Measurements from ENCODE around the gene SMARCA2. TPM values are rescaled to one million over a fixed set of nuclear protein-coding genes. Genes with fewer than 3 reads are reported as not detected.

Gene SMARCA2
- polyA plus RNA-seq, 2 of the 4 experiments (the other 2 are of a cell fraction): 28.7 to 33.0 TPM

- TF ChIP-seq SREBF2 (IDR thresholded peaks at IDR 0.05) (no peak), HDAC2 (IDR thresholded peaks at IDR 0.05) (no peak), NR3C1 (IDR thresholded peaks at IDR 0.05) (no peak), ZNF302 (CRISPR knock-in tag; IDR thresholded peaks at IDR 0.05) (no peak), POLR2AphosphoS2 (conservative IDR thresholded peaks at IDR 0.05; ENCODE audit: low read length) (no peak), ZC3H11A (IDR thresholded peaks at IDR 0.05) (no peak), REST (IDR thresholded peaks at IDR 0.05) (no peak), HOXB5 (CRISPR knock-in tag; IDR thresholded peaks at IDR 0.05) (no peak), MAX (IDR thresholded peaks at IDR 0.05) (no peak), JUN (IDR thresholded peaks at IDR 0.05) (no peak), HMGXB4 (CRISPR knock-in tag; IDR thresholded peaks at IDR 0.05; ENCODE audit: borderline replicate concordance) (no peak), CHD4 (IDR thresholded peaks at IDR 0.05; ENCODE audit: borderline replicate concordance) (no peak), HES2 (IDR thresholded peaks at IDR 0.05) (no peak)
- no peak overlapping the region for H3K4me3 ChIP-seq
- ATAC-seq: no peak
- H3K4me2 ChIP-seq: no peak overlapping the region
- no peak for DNase-seq (ENCODE audit: low read depth in 1 of 2, low spot score in 1 of 2)
- H3K9me3 ChIP-seq: peaks cover 3% of the 10 kb centered on the region; the same call in 1 of the 3 replicates
- ChIA-PET CTCF (interaction anchor here (0.8 kb wide), 1 partner anchor 41 kb away, joined by 3 read pairs; no protein-coding TSS in a partner anchor), POLR2A (no interaction called here)
- WGBS (ENCODE audit: missing lambda C conversion rate): 83% methylated on average over 1 of the region's 1 CpG
- no peaks in the 10 kb centered on the region for H3K4me1 ChIP-seq
- no peak overlapping the region for H3K27ac ChIP-seq
- no peak for FAIRE-seq
These were observed 158.0 kb downstream of the SMARCA2 start for GRCh38 chr9:2173170-2173569.

GRCh38 chr9:2173861-2174260 lies 158.7 kb downstream of the SMARCA2 start:
- no peak overlapping the region for H3K4me3 ChIP-seq
- POLR2A ChIA-PET: no interaction called here
- FAIRE-seq: no peak
- ATAC-seq: no peak
- CTCF ChIA-PET: no interaction called here
- H3K9me3 ChIP-seq: peaks cover 3% of the 10 kb centered on the region; the same call in 1 of the 3 replicates
- no peak for DNase-seq (ENCODE audit: low read depth in 1 of 2, low spot score in 1 of 2)
- H3K4me1 ChIP-seq: no peaks in the 10 kb centered on the region
- no peak for TF ChIP-seq NPAS2 (CRISPR knock-in tag; IDR thresholded peaks at IDR 0.05; ENCODE audit: borderline replicate concordance)
- no peak for TF ChIP-seq EHF (CRISPR knock-in tag; IDR thresholded peaks at IDR 0.05)
- TF ChIP-seq SMC3 (IDR thresholded peaks at IDR 0.05): no peak
- TF ChIP-seq ZNF302 (CRISPR knock-in tag; IDR thresholded peaks at IDR 0.05): no peak
- no peak for TF ChIP-seq USF2 (IDR thresholded peaks at IDR 0.05)
- TF ChIP-seq RFX5 (IDR thresholded peaks at IDR 0.05): no peak
- TF ChIP-seq PBX3 (IDR thresholded peaks at IDR 0.05): no peak
- no peak for TF ChIP-seq ATOH8 (CRISPR knock-in tag; IDR thresholded peaks at IDR 0.05; ENCODE audit: low read depth)
- no peak for TF ChIP-seq RAD21 (conservative IDR thresholded peaks at IDR 0.05 in 1 of 2, IDR thresholded peaks at IDR 0.05 in 1 of 2)
- TF ChIP-seq EHMT2 (IDR thresholded peaks at IDR 0.05; ENCODE audit: low read depth): no peak
- no peak for TF ChIP-seq CBX2 (IDR thresholded peaks at IDR 0.05; ENCODE audit: borderline replicate concordance, low read depth)
- no peak for TF ChIP-seq NR3C1 (IDR thresholded peaks at IDR 0.05)
- TF ChIP-seq CTCF (IDR thresholded peaks at IDR 0.05): no peak
- no peak for TF ChIP-seq POLR2A (IDR thresholded peaks at IDR 0.05; ENCODE audit: low read length)
- no peak for TF ChIP-seq JUN (IDR thresholded peaks at IDR 0.05)
- no peak overlapping the region for H3K27ac ChIP-seq
- no peak overlapping the region for H3K4me2 ChIP-seq
- 74% methylated on average over 6 of the region's 6 CpGs for WGBS (ENCODE audit: missing lambda C conversion rate)

Measured in A549 (cell line).